Uterus (tissue), 2 donors: ENCODE measurements around the gene ST6GALNAC5.

Source experiments
- CTCF ChIP-seq, 4 experiments: fragments of 200-600 bp in 2 of 4; fragments of 450-650 bp in 2 of 4; sonication (generic) in 2 of 4; IDR thresholded peaks; one replicate each; pipeline ENCODE4 v1.5.1; 2016 to 2019; ENCODE audit warnings: antibody characterized with exemption in 4 of 4, mild to moderate bottlenecking in 2 of 4, moderate library complexity in 1 of 4
- POLR2A ChIP-seq, 2 donors: fragments of 450-650 bp; IDR thresholded peaks; one replicate each; pipeline ENCODE4 v1.6.1; 2016; ENCODE audit warnings: antibody characterized with exemption in 2 of 2, mild to moderate bottlenecking in 1 of 2, moderate library complexity in 1 of 2

GRCh38 chr1:76827066-76827465 is 40.2 kb upstream of the ST6GALNAC5 start:
- TF ChIP-seq CTCF (IDR thresholded peaks at IDR 0.05) (no peak), POLR2A (IDR thresholded peaks at IDR 0.05) (no peak)
